ENCODE measurements around the gene L3MBTL2.

The L3MBTL2 gene

DNA sequence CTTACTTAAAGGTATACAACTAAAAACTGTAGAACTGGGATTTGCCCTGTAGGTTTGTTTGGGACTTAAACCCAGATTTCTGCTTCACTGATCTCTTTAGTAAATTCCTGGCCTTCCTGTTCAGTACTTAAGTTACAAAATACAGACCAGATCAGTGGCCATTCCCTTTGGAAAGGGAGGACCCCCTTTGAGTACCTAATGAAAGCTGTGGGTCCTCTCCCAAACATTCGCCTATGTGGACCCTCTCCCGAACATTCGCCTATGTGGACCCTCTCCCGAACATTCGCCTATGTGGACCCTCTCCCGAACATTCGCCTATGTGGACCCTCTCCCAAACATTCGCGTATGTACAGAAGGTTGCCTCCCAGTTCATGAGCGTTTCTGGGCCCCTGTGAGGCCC is 10.3 kb downstream of the L3MBTL2 start:
- DNase-seq, result no peak

DNA sequence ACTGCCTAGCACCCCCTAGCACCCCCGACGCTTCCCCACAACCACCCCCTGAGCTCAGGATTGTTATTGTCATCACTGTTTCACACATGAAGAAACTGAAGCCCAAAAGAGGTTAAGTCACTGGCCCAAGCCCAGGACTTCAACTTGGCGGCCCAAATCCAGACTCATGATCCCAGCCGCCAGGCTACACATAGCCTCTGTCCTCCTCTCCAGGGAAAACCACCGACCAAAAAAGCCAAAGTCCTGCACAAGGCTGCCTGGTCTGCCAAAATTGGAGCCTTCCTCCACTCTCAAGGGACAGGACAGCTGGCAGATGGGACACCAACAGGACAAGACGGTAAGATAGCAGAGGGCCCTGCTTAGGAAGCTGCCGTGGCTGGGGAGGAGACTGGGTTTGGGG is 10.8 kb downstream of the L3MBTL2 start:
- no peak for DNase-seq

DNA sequence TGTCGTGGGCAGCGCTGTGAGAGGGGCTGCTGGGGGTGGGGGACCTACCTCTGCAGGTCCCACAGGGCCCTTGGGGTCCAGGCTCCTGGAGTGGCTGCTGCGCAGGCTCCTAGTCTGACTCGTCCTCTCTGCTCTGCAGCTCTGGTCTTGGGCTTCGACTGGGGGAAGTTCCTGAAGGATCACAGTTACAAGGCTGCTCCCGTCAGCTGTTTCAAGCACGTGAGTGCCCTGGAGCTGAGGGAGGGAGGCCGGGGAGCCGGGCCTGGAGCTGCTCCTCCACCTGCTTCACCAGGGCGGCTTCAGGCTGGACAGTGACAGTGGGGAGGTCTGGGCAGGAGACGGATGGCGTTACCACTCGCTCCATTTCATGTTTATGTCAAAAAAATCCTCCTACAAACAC is 11.9 kb downstream of the L3MBTL2 start:
- DNase-seq, result peak; percentile 4

DNA sequence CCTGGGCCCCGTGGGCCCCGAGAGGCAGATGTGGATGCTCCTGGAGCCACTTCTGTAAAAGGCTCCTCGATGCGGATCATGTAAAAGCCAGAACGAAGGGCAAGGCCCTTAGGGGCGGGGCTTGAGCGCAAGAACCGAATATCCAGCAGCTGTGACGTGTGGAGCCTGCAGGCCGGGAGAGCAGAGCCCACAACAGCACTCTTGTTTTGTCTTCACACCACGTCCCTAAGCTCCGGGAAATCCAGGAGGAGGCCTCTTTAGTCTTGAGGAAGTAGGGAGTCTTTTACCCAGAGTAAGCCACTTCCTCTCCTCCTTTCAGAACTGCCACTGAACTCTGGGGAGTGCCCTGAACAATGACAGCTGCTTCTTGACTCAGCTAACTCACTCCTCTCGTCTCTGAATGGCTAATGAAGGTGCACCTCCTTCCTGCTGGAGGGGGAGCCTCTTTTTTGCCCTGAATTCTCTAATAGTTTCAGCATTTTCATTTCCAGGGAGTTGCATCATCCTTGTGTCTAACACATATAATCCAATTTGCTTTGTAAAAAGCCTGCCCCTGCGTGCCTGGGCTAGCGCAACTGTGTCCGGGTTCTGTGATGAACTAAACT is 12.5 kb downstream of the L3MBTL2 start:
- DNase-seq, result peak; percentile 88

DNA sequence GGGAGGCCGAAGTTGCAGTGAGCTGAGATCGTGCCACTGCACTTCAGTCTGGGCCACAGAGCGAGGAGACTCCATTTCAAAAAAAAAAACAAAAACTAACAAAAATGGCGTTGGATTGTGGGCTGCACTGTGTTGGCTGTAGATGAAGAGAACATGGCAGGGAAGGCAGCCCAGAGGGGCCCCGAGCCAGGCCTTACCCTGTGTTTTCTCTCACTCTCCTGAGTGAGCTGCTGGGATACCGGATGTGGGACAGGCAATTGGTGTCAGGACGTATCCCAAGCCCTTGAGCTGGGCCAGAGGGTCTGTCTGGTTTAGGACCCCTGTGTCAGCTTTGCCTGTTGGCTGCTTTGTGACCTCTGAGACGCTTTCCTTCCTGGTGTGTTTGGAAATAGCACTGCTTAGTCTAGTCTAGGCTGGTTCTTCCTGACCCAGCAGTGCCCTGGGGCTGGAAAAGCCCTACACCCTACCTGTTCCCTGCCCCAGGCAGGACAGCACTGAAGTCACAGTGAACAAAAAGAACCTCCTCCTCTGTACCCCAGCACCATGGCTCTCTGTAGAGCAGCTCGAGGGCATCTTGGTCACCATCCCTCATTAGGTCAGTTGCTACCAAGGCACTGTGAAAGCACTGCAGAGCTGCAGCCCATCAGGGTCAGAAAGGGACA is 17.9 kb downstream of the L3MBTL2 start:
- DNase-seq, result no peak

DNA sequence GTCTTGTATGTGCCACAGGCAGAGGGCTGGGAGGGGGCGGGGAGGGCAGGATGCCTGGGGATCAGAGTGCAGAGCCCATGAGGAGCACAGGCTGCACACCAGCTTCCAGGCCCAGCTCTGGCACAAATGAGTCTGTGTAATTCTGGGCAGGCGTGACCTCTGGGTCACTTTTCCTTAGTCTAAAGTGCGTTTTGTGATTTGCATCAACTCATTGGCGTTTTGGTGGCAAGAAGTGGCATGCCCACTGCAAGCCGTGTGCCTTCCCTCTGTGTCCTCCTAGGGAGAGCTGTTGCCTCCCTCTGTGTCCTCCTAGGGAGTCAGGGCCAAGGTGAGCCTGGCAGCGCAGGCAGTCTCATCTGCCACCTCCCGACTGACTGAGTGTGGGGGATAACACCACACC is 18.4 kb downstream of the L3MBTL2 start:
- no peak for DNase-seq

DNA sequence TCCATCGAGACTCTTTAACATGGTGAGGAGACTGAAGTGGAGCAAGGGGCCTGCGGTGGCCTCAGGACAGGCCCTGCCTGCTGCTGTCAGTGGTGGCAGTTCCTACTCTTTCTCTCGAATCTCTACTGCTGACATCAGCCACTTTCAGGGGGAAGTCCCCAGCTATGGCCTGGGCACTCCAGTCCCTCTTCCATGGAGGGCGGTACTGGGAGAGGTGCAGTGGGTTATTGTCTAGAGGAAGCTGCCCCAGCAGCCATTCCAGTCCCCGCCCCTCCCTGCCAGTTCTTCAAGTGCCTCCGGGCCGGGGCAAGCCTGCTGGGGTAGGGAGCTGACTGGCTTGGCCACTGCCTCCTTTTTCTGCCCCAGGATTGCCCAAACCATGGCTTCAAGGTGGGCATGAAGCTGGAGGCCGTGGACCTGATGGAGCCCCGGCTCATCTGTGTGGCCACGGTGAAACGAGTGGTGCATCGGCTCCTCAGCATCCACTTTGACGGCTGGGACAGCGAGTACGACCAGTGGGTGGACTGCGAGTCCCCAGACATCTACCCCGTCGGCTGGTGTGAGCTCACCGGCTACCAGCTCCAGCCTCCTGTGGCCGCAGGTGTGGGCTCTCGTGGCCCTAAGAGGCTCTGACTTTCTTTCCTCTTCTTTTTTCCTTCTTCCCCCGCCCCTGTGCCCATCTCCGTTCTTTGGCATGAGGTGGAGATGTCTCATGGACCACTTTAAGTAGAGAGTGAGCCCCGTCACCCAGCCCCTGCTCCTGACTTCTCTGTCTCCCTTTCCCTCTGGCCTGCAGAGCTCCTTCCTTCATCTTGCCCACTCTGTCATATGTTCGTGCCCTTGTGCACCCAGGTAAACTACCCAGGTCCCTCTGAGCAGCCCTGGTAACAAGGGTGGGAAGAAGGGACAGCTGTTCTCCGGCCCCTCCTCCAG is 21.9 kb downstream of the L3MBTL2 start:
- DNase-seq, result no peak

DNA sequence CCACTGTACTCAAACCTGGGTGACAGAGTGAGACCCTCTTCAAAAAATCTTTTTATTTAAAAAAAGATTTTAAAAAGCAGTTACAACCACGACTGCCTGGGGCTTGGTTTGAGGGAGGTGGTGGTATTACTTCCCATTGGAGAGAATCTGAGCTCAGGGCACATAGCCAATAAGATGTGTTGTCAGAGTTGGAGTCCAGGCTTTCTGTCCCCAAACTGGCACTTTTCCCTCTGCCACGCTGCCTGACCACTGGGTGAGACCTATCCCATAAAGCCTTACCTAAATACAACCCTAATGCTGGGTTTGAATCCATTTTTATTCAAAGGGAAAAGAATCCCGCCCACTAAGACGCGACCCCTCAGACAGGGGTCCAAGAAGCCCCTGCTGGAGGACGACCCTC is 24.1 kb downstream of the L3MBTL2 start:
- no peak for DNase-seq

DNA sequence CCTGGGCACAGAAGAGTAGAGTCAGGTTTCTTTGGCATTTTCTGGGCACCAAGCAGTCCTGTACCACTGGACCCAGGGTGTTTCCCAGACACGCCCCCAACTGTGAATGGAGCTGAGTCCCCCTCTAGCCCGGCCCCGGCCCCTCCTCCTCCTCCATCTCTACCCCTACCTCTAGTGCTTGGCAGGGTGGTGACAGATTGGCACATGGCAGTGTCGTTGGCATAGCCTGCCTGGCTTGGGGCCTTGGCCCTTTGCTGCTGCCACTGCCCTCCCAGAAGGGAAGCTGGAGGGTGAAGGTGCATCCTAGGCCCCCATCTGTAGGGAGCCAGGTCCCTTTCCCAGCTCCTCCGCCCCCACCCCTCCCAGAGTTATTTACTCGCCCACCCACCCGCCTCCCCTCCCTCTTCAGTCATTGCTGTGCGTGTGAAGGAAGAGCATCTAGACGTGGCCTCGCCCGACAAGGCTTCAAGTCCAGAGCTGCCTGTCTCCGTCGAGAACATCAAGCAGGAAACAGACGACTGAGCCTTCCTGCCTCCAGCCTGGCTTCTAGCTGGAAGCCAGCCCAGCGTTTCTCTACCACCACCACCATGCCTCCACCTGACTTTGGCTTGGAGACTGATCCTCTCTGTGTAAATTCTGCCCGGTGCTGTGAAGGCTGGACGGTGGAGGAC is 24.8 kb downstream of the L3MBTL2 start:
- no peak for DNase-seq

DNA sequence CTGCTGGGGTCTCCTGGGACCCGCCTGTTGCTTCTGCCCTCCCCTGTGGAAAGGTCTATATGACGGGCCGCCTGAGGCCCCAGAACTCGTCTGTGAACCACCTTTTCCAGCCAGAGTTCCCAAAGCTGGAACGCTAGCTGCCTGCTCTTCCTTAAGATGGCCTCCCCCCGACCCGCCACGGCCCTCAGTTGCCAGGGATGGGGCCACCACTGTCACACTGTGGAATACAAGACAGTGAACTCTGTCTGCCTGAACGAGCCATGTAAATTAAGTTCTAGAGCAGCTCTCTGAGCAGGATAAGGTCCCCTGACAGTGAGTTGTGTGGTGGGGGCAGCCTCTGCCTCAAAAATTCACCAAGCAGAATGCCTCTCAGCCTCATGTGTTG is 25.3 kb downstream of the L3MBTL2 start:
- DNase-seq, result no peak

DNA sequence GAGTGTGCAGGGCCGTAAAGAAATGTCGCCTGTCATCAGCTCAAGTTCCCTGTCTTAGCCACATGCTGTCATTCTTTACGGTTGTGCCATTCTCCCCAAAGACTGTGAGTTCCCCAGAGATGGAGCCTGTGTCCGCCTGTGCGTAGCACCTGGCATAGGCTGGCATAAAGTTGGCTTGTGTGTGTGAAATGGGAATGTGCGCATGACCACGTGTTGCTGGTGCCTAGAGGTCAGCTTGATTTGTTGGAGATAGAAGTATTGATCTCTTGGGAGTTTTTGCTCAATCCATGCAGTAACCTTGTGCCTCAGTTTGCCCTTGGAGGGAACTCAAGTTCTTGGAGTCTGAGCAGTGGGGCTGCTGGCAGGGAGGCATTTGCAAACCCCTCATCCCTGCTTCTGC is 26.3 kb downstream of the L3MBTL2 start:
- DNase-seq, result no peak

DNA sequence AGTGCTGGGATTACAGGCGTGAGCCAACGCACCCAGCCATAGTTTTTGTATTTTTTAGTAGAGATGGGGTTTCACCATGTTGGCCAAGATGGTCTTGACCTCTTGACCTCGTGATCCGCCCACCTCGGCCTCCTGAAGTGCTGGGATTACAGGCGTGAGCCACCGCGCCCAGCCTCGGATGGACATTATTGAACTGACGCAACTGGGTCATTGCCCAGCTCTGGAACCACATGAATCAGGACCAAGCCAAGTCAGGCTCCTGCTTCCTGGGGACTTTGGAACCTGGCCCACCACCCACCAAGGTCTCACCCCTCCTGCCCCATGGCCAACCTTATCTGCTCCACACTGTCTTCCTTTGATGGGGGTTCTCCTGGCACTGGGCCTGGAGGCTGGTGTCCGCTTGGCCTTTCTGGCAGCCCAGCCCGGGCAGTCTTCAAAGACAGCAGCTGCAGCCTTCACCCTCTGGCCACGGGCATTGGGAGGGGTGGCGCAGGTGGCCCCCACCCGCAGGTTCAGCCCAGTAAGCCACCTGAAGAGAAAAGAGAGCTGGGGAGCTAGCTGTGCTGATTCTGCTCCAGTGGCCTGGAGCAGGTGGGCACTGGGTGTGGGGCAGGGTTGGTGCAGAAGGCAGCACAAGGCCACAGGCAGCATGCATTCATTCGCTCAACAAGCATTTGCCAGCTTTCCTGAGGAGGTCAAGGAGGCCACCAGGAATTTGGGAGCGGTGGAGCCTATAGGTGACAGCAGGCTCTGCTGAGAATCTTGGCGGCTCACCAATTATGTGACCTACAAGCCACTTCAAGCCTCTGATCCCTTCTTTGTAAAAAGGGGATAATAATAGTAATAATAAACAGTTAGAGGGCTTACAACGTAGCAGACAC is 29.9 kb downstream of the L3MBTL2 start:
- DNase-seq, result no peak

DNA sequence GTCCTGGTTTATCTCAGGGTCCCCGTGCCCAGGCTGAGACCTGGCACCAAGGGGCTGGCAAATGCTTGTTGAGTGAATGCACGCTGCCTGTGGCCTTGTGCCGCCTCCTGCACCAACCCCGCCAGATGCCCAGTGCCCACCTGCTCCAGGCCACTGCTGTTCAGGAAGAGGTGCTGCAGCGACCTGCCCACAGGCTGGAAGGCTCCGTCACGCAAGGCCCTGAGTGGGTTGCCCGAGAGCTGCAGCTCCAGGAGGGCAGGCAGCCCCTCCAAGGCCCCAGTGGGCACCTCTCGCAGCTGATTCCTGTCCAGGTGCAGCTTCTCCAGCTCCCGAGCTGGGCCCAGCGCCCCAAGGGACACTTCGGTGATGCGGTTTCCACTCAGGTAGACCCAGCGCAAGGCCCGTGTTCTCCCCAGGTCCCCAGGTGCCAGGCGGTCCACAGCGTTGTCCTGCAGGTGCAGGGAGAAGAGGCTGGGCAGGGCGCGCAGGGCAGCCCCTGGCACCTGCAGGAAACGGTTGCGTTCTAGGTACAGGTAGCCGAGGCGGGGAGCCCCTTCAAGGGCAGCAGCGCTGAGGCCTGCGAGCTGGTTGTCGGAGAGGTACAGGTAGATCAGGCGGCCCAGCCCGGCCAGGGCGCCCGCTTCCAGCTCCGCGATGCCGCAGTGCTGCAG is 32.1 kb downstream of the L3MBTL2 start:
- no peak for DNase-seq

DNA sequence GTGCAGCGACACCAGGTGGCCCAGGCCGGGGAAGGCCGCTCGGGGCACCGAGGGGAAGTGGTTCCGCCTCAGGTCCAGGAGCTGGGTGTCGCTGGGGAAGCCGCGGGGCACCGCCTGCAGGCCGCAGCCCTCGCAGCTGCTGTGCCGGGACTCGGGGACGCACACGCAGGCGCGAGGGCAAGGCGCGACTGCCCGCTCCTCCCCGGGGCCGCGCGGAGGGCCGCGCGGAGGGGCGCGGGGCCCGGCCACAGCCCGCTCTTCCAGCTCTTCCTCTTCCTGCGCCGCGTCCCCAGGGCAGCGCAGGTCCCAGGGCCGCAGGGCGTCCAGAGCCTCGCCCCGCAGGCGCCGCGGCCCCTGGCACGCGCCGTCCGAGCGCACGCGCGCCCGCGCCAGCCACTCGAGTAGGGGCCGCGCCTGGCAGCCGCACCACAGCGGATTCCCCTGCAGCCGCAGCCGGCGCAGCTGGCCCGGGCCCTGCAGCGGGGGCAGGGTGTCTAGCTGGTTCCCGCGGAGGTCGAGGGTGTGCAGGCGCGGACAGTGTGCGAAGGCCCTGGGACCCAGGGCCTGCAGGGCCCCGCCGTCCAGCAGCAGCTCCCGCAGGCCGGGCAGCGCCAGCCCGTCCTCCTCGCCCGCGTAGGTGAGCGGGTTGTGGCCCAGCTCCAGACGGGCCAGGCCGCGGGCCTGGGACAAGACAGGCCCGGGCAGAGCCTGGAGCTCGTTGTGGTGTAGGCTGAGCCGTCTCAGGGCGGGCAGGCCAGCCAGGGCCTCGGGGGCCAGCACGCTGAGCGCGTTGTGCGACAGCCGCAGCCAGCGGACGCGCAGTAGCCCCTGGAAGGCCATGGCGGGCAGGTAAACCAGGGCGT is 32.8 kb downstream of the L3MBTL2 start:
- peak; percentile 33 for DNase-seq

DNA sequence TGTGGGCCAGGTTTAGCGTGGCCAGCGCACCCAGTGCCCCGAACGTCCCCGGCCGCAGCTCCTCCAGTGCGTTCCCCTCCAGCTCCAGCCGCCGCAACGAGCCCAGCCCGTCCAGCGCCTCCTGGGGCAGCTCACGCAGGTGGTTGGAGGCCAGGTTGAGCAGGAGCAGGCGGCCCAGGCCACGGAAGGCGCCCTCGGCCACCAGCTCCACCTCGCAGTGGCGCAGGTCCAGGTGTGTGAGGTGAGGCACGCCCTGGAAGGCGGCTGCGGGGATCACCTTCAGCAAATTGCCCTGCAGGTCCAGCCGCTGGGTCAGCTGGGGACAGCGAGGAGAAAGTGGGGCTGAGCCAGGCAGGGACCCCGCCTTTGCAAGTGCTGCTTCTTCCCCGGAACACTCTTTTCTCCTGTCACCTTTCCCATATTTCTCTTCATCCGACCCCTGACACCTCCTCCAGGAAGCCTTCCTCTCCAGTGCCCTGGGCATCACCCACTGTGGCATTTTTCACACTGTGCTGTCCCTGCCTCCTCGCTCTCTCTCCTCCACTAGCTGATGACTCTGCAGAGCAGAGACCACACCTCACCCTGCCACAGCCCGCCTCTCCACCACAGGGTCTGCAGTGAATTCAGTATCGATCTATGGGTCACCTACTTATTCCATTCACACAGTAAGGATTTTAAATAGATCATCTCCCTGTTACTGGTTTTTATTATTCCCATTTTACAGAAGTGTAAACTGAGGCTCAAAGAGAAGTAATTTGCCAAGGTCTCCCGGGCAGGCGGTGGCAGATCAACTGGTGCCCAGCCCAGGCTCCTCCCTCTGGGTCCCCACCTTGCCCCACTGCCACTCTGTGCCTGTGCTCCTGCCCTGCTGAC is 33.7 kb downstream of the L3MBTL2 start:
- DNase-seq, result no peak

DNA sequence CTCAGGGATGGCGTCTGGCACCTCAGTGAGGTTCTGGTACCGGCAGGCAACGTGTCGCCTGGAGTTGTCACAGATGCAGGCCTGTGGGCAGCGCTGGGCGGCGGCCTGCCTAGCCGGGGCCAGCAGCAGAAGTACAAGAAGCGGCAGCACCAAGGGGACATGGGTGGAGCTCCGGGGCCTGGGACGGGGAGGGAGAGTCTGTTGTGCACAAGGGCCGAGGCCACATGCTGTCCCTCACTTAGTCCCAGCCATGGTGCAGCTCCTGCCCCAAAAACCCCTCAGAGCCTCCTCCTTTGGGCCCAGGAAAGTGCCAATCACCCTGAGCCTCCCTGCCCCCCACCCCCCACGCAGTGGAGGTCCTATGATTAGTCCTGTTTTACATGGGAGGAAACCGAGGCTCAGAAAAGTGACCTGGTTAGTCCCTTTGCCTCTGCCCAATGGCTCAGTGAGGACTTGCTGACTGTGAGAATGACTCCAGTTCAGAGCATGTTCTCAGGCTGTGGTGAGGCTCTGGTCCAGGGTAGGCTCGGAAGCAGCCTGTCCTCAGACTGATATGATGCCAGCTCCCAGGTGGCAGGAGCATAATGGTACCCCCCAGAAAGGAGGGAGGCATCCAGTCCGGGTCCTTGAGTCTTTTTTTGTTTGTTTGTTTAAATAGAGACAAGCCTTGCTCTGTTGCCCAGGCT is 34.5 kb downstream of the L3MBTL2 start:
- DNase-seq, result no peak

DNA sequence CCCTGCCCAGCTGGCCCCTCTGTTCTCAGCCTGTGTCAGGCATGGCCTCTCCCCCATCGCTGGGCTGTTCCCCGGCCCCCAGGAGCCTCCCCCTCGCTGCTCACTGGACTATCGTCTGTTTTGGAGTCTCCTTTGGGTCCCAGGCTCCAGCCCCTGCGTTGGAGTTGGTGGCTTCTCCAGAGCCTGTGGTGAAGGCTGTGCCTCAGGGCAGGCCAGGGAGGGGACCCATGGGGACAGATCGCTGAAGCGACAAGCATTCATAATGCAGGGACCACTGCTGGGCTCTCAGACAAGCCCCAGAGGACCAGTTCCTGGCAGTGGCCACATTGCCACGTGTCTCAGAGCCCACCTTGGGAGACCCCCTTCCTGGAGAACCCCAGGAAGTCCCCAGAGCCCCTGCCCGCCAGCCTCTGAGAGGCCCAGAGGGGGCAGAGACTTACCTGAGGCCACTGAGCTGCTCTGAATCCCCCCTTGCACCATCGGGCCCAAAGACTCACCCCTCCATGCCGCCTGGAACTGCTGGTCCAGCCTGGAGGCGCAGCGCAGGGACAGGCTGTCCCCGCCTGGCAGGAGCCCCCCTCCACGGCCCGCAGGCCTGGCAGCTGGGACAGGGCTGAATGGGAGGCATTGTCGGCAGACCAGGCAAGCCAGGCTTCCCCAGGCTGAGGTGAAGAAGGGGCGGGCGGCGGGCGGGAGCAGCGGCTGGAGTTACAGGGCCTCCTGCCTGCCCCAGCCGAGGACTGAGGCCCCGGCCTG is 35.4 kb downstream of the L3MBTL2 start, which contains the start of gene CHADL:
Gene CHADL (minus strand): TSS at position 555 of the 756 bp plus-strand sequence. CDS start 50 bp downstream, at position 505.
- DNase-seq, result no peak

DNA sequence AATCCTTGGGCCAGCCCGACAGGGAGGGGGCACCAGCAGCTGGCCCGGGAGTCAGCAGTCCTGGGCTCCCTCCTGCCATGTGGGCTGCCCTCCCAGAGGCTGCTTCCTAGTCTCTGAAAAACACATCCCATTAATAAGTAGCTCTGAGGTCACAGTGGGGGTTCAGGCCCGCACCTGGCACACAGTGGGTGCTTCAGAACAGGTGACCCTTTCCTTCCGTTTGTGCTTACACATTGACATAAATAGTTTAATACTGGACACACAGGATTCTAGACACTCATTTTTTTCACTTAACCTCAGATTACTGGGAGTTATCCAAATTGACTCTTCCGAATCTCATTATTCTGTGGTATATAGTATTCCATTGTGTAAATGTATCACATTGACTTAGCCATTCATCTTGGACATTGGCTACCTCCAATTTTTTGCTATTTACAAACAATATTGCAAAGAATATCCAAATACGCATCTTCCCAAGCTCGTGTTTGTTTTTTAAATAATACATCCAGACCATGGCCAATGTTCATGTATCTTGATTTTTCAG is 36.1 kb downstream of the L3MBTL2 start:
- no peak for DNase-seq
